Measurements from ENCODE around the gene GALNT9. TPM values are rescaled to one million over a fixed set of nuclear protein-coding genes. Genes with fewer than 3 reads are reported as not detected.

The GALNT9 gene
- total RNA-seq, 1 experiment from 2014 or later = 2.6 TPM

GRCh38 chr12:132246997-132247717, 82.2 kb downstream of the GALNT9 start:
- no peaks in the 10 kb centered on the region for H3K27me3 ChIP-seq (ENCODE audit: insufficient read depth, low read length)
- H3K9ac ChIP-seq (ENCODE audit: low read length) = no peak overlapping the region
- no peaks in the 10 kb centered on the region for H3K9me3 ChIP-seq (ENCODE audit: control insufficient read depth in 1 of 2, insufficient read depth in 1 of 2, low read depth in 1 of 2, low read length in 2 of 2)
- H3K36me3 ChIP-seq (ENCODE audit: control insufficient read depth in 1 of 2, insufficient read depth in 2 of 2, low read length in 2 of 2) = no peaks in the 10 kb centered on the region; a peak in 1 of 4 replicates
- CTCF ChIA-PET = no interaction called here
- H3K4me1 ChIP-seq (ENCODE audit: control insufficient read depth in 1 of 2, insufficient read depth in 2 of 2, low read length in 2 of 2) = no peaks in the 10 kb centered on the region
- H3K4me3 ChIP-seq (replicated peaks in 1 of 2; ENCODE audit: low read depth in 1 of 2, low read length in 2 of 2) = no peak overlapping the region
- no peak overlapping the region for H3K4me2 ChIP-seq (ENCODE audit: low read length)
- ATAC-seq = no peak
- TF ChIP-seq EZH2phosphoT487 (IDR thresholded peaks at IDR 0.05; ENCODE audit: borderline replicate concordance) = no peak
- no peak for TF ChIP-seq RAD21 (IDR thresholded peaks at IDR 0.05; ENCODE audit: low read depth)
- TF ChIP-seq EGR1 (IDR thresholded peaks at IDR 0.05; ENCODE audit: low read depth) = no peak
- TF ChIP-seq SIN3A (IDR thresholded peaks at IDR 0.05; ENCODE audit: low read depth) = no peak
- TF ChIP-seq, protein P1, sequence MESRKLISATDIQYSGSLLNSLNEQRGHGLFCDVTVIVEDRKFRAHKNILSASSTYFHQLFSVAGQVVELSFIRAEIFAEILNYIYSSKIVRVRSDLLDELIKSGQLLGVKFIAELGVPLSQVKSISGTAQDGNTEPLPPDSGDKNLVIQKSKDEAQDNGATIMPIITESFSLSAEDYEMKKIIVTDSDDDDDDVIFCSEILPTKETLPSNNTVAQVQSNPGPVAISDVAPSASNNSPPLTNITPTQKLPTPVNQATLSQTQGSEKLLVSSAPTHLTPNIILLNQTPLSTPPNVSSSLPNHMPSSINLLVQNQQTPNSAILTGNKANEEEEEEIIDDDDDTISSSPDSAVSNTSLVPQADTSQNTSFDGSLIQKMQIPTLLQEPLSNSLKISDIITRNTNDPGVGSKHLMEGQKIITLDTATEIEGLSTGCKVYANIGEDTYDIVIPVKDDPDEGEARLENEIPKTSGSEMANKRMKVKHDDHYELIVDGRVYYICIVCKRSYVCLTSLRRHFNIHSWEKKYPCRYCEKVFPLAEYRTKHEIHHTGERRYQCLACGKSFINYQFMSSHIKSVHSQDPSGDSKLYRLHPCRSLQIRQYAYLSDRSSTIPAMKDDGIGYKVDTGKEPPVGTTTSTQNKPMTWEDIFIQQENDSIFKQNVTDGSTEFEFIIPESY (IDR thresholded peaks at IDR 0.05; ENCODE audit: extremely low read depth, insufficient replicate concordance, low read length) = no peak
- no peak for TF ChIP-seq SP1 (IDR thresholded peaks at IDR 0.05; ENCODE audit: low read depth)
- no peak for TF ChIP-seq ELF1 (IDR thresholded peaks at IDR 0.05; ENCODE audit: borderline replicate concordance, low read depth)
- TF ChIP-seq POLR2AphosphoS5 (IDR thresholded peaks at IDR 0.05; ENCODE audit: low read depth, low read length) = no peak
- no peaks in the 10 kb centered on the region for H3K79me2 ChIP-seq (ENCODE audit: insufficient read depth, low read length)
- no peaks in the 10 kb centered on the region for H4K20me1 ChIP-seq (ENCODE audit: insufficient read depth)
- no peaks in the 10 kb centered on the region for H3K9me2 ChIP-seq (ENCODE audit: insufficient read depth)
- H2AFZ ChIP-seq (ENCODE audit: low read depth, low read length, poor library complexity, severe bottlenecking) = no peak overlapping the region
- intact Hi-C loops (cut with micrococcal nuclease) = no loop called here
- BruUV-seq (replicated peaks) = no TSS peak
- POLR2A ChIA-PET = no interaction called here
- DNase-seq (ENCODE audit: low read depth, low spot score) = no peak
- RAD21 ChIA-PET (ENCODE audit: low non-redundant PET in 1 of 2, low total read pairs in 2 of 2, uncharacterized antibody in 2 of 2, unreplicated experiment in 2 of 2) = no interaction called here
- H3K27ac ChIP-seq (ENCODE audit: low read depth, low read length) = no peak overlapping the region

Data from HCT116 (cell line).